Body of pancreas (tissue), 4 donors: ENCODE results near the gene SPOCK3.

Experiments
- POLR2A ChIP-seq, 3 donors: fragments of 450-650 bp; IDR thresholded peaks; one replicate each; pipeline ENCODE4 v1.6.1; 2016; ENCODE audit warnings: antibody characterized with exemption in 3 of 3, mild to moderate bottlenecking in 2 of 3
- TF ChIP-seq, protein P1 (sequence below), 7 experiments: fragments of 450-650 bp in 4 of 7; fragments of 200-600 bp in 3 of 7; sonication (generic) in 3 of 7; IDR thresholded peaks; one replicate each; pipeline ENCODE4 v1.5.1; 2016 to 2019; ENCODE audit warnings: antibody characterized with exemption in 7 of 7

- TF ChIP-seq, protein P1, sequence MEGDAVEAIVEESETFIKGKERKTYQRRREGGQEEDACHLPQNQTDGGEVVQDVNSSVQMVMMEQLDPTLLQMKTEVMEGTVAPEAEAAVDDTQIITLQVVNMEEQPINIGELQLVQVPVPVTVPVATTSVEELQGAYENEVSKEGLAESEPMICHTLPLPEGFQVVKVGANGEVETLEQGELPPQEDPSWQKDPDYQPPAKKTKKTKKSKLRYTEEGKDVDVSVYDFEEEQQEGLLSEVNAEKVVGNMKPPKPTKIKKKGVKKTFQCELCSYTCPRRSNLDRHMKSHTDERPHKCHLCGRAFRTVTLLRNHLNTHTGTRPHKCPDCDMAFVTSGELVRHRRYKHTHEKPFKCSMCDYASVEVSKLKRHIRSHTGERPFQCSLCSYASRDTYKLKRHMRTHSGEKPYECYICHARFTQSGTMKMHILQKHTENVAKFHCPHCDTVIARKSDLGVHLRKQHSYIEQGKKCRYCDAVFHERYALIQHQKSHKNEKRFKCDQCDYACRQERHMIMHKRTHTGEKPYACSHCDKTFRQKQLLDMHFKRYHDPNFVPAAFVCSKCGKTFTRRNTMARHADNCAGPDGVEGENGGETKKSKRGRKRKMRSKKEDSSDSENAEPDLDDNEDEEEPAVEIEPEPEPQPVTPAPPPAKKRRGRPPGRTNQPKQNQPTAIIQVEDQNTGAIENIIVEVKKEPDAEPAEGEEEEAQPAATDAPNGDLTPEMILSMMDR (IDR thresholded peaks at IDR 0.05): no peak
- no peak for TF ChIP-seq POLR2A (IDR thresholded peaks at IDR 0.05)
These were observed 192.8 kb downstream of the SPOCK3 start for GRCh38 chr4:167041524-167041923.
